A673 (cell line): ENCODE results near the gene AGBL4.

Experiments
- EZH2 ChIP-seq: fragments of 200-600 bp; sonication (generic); IDR thresholded peaks from 2 replicates; pipeline ENCODE4 v1.6.1; 2017; ENCODE audit warnings: borderline replicate concordance, low read depth, mild to moderate bottlenecking, mixed read lengths, antibody characterized with exemption, low read length; ENCODE audit not compliant: poor library complexity, severe bottlenecking
- TF ChIP-seq, protein P1 (sequence below): fragments of 300-800, 200-600 bp; sonication (generic); conservative IDR thresholded peaks from 2 replicates; pipeline ENCODE4 v1.5.1; 2017; ENCODE audit warnings: low read depth, mild to moderate bottlenecking, antibody characterized with exemption, low read length, moderate library complexity, mixed read lengths

DNA sequence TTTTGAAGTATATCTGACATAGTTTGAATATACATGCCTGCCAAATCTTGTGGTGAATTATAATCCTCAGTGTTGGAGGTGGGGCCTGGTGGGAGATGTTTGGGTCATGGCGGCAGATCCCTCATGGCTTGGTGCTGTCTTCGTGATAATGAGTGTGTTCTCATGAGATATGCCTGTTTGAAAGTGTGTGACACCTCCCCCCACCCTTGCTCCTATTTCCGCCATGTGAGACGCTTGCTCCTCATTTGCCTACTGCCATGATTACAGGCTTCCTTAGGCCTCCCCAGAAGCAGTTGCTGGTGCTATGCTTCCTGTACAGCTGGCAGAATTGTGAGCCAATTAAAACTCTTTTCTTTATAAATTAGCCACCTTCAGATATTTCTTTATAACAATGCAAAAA is 810.5 kb downstream of the AGBL4 start:
- no peak for TF ChIP-seq EZH2
- TF ChIP-seq, protein P1, sequence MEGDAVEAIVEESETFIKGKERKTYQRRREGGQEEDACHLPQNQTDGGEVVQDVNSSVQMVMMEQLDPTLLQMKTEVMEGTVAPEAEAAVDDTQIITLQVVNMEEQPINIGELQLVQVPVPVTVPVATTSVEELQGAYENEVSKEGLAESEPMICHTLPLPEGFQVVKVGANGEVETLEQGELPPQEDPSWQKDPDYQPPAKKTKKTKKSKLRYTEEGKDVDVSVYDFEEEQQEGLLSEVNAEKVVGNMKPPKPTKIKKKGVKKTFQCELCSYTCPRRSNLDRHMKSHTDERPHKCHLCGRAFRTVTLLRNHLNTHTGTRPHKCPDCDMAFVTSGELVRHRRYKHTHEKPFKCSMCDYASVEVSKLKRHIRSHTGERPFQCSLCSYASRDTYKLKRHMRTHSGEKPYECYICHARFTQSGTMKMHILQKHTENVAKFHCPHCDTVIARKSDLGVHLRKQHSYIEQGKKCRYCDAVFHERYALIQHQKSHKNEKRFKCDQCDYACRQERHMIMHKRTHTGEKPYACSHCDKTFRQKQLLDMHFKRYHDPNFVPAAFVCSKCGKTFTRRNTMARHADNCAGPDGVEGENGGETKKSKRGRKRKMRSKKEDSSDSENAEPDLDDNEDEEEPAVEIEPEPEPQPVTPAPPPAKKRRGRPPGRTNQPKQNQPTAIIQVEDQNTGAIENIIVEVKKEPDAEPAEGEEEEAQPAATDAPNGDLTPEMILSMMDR, result no peak
